ENCODE data around the gene PCSK9. TPM values are rescaled to one million over a fixed set of nuclear protein-coding genes. Genes with fewer than 3 reads are reported as not detected.

PCSK9 gene
- total and polyA plus RNA-seq, 2 of the 4 experiments (the other 2 are of a cell fraction), result under 0.01 to 0.17 TPM

GRCh38 chr1:55052221-55053142 lies 13.1 kb downstream of the PCSK9 start (continued):
- no peak for TF ChIP-seq NFE2L2 (IDR thresholded peaks at IDR 0.05; ENCODE audit: low read depth, low read length)

GRCh38 chr1:55053265-55053954 lies 14.1 kb downstream of the PCSK9 start:
- H2BK20ac ChIP-seq (ENCODE audit: low read depth, low read length), result no peak overlapping the region
- H3K79me1 ChIP-seq (ENCODE audit: low read depth in 1 of 2, low read length in 2 of 2), result no peaks in the 10 kb centered on the region
- ChIA-PET POLR2A (ENCODE audit: unreplicated experiment) (no interaction called here), CTCF (no interaction called here)
- dilution Hi-C loops (cut with HindIII; ENCODE audit: low sequenced_read_pairs, unreplicated experiment), result no loop called here
- H3K27ac ChIP-seq (ENCODE audit: insufficient read depth, low read length), result no peak overlapping the region
- no peak overlapping the region for H3K9ac ChIP-seq (ENCODE audit: low read depth, low read length)
- H4K91ac ChIP-seq (ENCODE audit: insufficient read depth, low read depth, low read length), result no peak overlapping the region
- H3K23ac ChIP-seq (ENCODE audit: low read depth, low read length), result no peak overlapping the region
- DNase-seq (no peak), ATAC-seq (ENCODE audit: low read depth) (no peak)
- no peaks in the 10 kb centered on the region for H4K20me1 ChIP-seq (ENCODE audit: insufficient read depth, low read length)
- H4K8ac ChIP-seq (ENCODE audit: low read depth in 2 of 2, low read length in 2 of 2), result no peak overlapping the region
- no peak overlapping the region for H3K18ac ChIP-seq (ENCODE audit: low read depth, low read length)
- no peak overlapping the region for H2AK5ac ChIP-seq (ENCODE audit: low read depth, low read length)
- H2BK120ac ChIP-seq (ENCODE audit: low read depth, low read length), result no peak overlapping the region
- 61% methylated on average over 2 of the region's 7 CpGs; no CpG with 5 or more reads in 1 of the 2 experiments for WGBS, 2 experiments (ENCODE audit: extremely low coverage in 2 of 2, insufficient read length in 1 of 2)
- H3K36me3 ChIP-seq (ENCODE audit: control insufficient read depth, insufficient read depth, low read length), result no peaks in the 10 kb centered on the region
- no peak overlapping the region for H2AFZ ChIP-seq (replicated peaks; ENCODE audit: low read length, poor library complexity)
- H3K9me3 ChIP-seq (ENCODE audit: control insufficient read depth, insufficient read depth, low read length), result no peaks in the 10 kb centered on the region
- no peak overlapping the region for H3K4ac ChIP-seq (ENCODE audit: low read depth, low read length)
- no peak overlapping the region for H4K5ac ChIP-seq (ENCODE audit: low read depth, low read length)
- H3K27me3 ChIP-seq (ENCODE audit: control insufficient read depth, insufficient read depth, low read length), result peaks cover 23% of the 10 kb centered on the region
- H3K56ac ChIP-seq (ENCODE audit: extremely low read depth, insufficient read depth, low read length), result no peak overlapping the region
- no peak for TF ChIP-seq BHLHE40 (IDR thresholded peaks at IDR 0.05; ENCODE audit: low read depth, low read length)
- no peaks in the 10 kb centered on the region for H3K4me1 ChIP-seq (ENCODE audit: control insufficient read depth, insufficient read depth, low read length)
- no peak overlapping the region for H2AK9ac ChIP-seq (replicated peaks; ENCODE audit: low read depth, low read length, poor library complexity)
- no TSS peak for BruUV-seq (replicated peaks)
- intact Hi-C loops (cut with micrococcal nuclease), result loop anchor here (1.0 kb wide), 1 partner anchor 39 kb away; no protein-coding TSS in a partner anchor
- no peaks in the 10 kb centered on the region for H3K9me1 ChIP-seq (ENCODE audit: insufficient read depth, low read length)
- no peak overlapping the region for H3K14ac ChIP-seq (replicated peaks; ENCODE audit: low read depth, low read length)
- no peak overlapping the region for H2BK5ac ChIP-seq (ENCODE audit: low read depth, low read length, poor library complexity, severe bottlenecking)
- no peak overlapping the region for H2BK15ac ChIP-seq (ENCODE audit: low read depth, low read length)
- no peak overlapping the region for H3K4me3 ChIP-seq (ENCODE audit: insufficient read depth, low read depth, low read length)
- in situ Hi-C loops (cut with MboI; ENCODE audit: low sequenced_read_pairs), result no loop called here
- no peak overlapping the region for H3K4me2 ChIP-seq (ENCODE audit: low read depth, low read length)

All from IMR-90 (cell line).